ENCODE data around the gene RBM33.

- no peak for TF ChIP-seq EZH2 (IDR thresholded peaks at IDR 0.05)
- no peak for TF ChIP-seq POLR2AphosphoS5 (IDR thresholded peaks at IDR 0.05; ENCODE audit: borderline replicate concordance, low read depth, low read length)
- TF ChIP-seq FOXP2 (optimal IDR thresholded peaks at IDR 0.05; ENCODE audit: control extremely low read depth, extremely low read length, insufficient read depth), result no peak
Observed at GRCh38 chr7:155698633-155699032, 54.2 kb downstream of the RBM33 start.
